ENCODE results near the gene ATP5F1B. TPM values are rescaled to one million over a fixed set of nuclear protein-coding genes. Genes with fewer than 3 reads are reported as not detected.

Gene ATP5F1B
- total RNA-seq, 4 donors from 2014 or later: 310 to 557 (median 431) TPM

DNA sequence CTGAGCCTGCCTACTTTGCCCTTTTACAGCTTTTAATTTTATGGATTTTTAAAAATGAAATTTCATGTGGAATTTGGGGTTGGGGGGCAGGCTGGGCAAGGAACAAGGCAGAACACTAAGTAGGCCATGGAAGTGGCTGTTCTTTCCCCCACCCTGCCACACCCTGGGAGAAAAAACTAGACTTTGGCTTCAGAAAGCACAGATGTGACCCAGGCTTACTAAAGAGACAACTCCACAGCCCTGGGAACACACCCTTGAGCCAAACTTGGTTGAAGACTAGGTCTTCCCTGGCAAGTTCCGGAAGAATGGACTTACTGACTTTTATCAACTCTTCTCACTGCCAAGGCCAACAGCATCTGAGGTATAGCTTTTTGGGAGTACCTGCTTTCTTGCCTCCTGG, 56.0 kb downstream of the ATP5F1B start:
- TF ChIP-seq, protein P1, sequence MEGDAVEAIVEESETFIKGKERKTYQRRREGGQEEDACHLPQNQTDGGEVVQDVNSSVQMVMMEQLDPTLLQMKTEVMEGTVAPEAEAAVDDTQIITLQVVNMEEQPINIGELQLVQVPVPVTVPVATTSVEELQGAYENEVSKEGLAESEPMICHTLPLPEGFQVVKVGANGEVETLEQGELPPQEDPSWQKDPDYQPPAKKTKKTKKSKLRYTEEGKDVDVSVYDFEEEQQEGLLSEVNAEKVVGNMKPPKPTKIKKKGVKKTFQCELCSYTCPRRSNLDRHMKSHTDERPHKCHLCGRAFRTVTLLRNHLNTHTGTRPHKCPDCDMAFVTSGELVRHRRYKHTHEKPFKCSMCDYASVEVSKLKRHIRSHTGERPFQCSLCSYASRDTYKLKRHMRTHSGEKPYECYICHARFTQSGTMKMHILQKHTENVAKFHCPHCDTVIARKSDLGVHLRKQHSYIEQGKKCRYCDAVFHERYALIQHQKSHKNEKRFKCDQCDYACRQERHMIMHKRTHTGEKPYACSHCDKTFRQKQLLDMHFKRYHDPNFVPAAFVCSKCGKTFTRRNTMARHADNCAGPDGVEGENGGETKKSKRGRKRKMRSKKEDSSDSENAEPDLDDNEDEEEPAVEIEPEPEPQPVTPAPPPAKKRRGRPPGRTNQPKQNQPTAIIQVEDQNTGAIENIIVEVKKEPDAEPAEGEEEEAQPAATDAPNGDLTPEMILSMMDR (IDR thresholded peaks at IDR 0.05): no peak
- TF ChIP-seq POLR2A (IDR thresholded peaks at IDR 0.05): no peak
- Histone ChIP-seq H3K4me3 (replicated peaks in 1 of 3) (no peak overlapping the region), H3K36me3 (peaks cover 26 to 41% of the 10 kb centered on the region in 2 donors), H3K9me3 (no peaks in the 10 kb centered on the region), H3K4me1 (peaks cover 12 to 32% of the 10 kb centered on the region in 2 donors), H3K27me3 (no peaks in the 10 kb centered on the region), H3K27ac (peak overlapping the region in 1 of 3 donors; percentile 46)
- 95 to 100% methylated on average over 1 of the region's 1 CpG for WGBS, 2 donors
- no peak for DNase-seq
- intact Hi-C loops (cut with DNase I): no loop called here

Small RNAs within 50 kb of the gene (small RNA-seq; reads per million reads assigned to genes)
- not detected for gene RN7SL809P
- not detected for gene RNU6-343P
- 46,353 reads per million, percentile 100 among the genes with 10 or more reads in this experiment for gene SNORD59A

Other genes with a start within 250 kb of the ATP5F1B start
- 1 to 10 TPM; 4.6 to 7.6 (median 6.7) TPM for gene TIMELESS, start 196.6 kb downstream of the ATP5F1B start, total RNA-seq
- gene MIP, start 191.3 kb downstream of the ATP5F1B start, total RNA-seq: not detected
- gene SPRYD4, start 177.4 kb downstream of the ATP5F1B start, total RNA-seq: 1 to 10 TPM; 2.8 to 4.6 (median 4.3) TPM
- gene GLS2, start 157.8 kb downstream of the ATP5F1B start, total RNA-seq: 1 to 10 TPM; 1.8 to 4.2 (median 2.7) TPM
- 10 to 100 TPM; 39.8 to 58.3 (median 50.2) TPM for gene RBMS2, start 124.2 kb downstream of the ATP5F1B start, total RNA-seq
- gene BAZ2A, start 15.7 kb downstream of the ATP5F1B start, total RNA-seq: 100 to 1,000 TPM in 1 of 4 donors, 10 to 100 TPM in 3; 61.7 to 122 (median 77.6) TPM
- 100 to 1,000 TPM; 101 to 132 (median 124) TPM for gene PTGES3, start 42.3 kb upstream of the ATP5F1B start, total RNA-seq
- gene NACA, start 79.3 kb upstream of the ATP5F1B start, total RNA-seq: 1,000 to 10,000 TPM; 1,034 to 1,717 (median 1,154) TPM
- 10 to 100 TPM in 1 of 4 donors, 1 to 10 TPM in 3; 5.8 to 11.7 (median 7.0) TPM for gene PRIM1, start 106.3 kb upstream of the ATP5F1B start, total RNA-seq
- 100 to 1,000 TPM in 1 of 4 donors, 10 to 100 TPM in 2, 1 to 10 TPM in 1; 4.6 to 109 (median 24.0) TPM for gene HSD17B6, start 117.3 kb upstream of the ATP5F1B start, total RNA-seq